K562 (cell line): ENCODE data around the gene SSBP1. TPM values are rescaled to one million over a fixed set of nuclear protein-coding genes. Genes with fewer than 3 reads are reported as not detected.
A peak's percentile ranks its signal among the peaks of the same experiment; 100 is the strongest.

ENCODE experiments used
- ATF7 ChIP-seq: fragments of 450-650 bp; IDR thresholded peaks from 2 replicates; pipeline ENCODE4 v1.7.1; 2014; ENCODE audit warnings: mild to moderate bottlenecking, moderate library complexity
- CBFA2T2 ChIP-seq: fragments of 450-650 bp; conservative IDR thresholded peaks from 2 replicates; pipeline ENCODE4 v1.6.1; 2017; ENCODE audit warnings: mild to moderate bottlenecking
- GABPB1 ChIP-seq: sonication (generic); formaldehyde crosslinking; IDR thresholded peaks from 2 replicates; pipeline ENCODE4 v1.8.0; 2022; ENCODE audit warnings: mild to moderate bottlenecking, missing genetic modification reagents
- RB1 ChIP-seq: fragments of 450-650 bp; IDR thresholded peaks from 2 replicates; pipeline ENCODE4 v1.6.1; 2017; ENCODE audit warnings: low read depth, mild to moderate bottlenecking
- ZFP36 ChIP-seq: fragments of 150-350 bp; IDR thresholded peaks from 2 replicates; pipeline ENCODE4 v1.6.1; 2018; ENCODE audit warnings: low read length, low read depth; ENCODE audit not compliant: partially characterized antibody
- polyA plus RNA-seq, 8 experiments: library from polyadenylated mRNA; depleted of rRNA in 4 of 8; stranded (reverse) in 5 of 8; unstranded in 3 of 8; fragments of >200 nt; fragmentation: Nextera tagmentation in 2 of 8; fragmentation: Illumina TruSeq in 1 of 8; extraction: Ambion mirVana in 2 of 8; extraction: Trizol in 1 of 8; gene quantifications; 2 replicates each; pipeline versions ENCODE4 v1.2.1 to v1.2.3, GENCODE V29; 2011 to 2014; ENCODE audit warnings: inconsistent platforms in 1 of 8, missing spikeins in 1 of 8
- total RNA-seq, 7 experiments: library from RNA; depleted of rRNA in 6 of 7; stranded (reverse); fragments of >200 nt in 6 of 7; fragmentation: Illumina TruSeq in 2 of 7; extraction: Trizol in 2 of 7; gene quantifications; 2 replicates each; pipeline versions ENCODE4 v1.2.1 to v1.2.3, GENCODE V29; 2011 to 2021; ENCODE audit warnings: low replicate concordance in 1 of 7
- TF ChIP-seq, protein P1 (sequence below): fragments of 450-650 bp; IDR thresholded peaks from 2 replicates; pipeline ENCODE4 v1.6.1; 2018; ENCODE audit not compliant: partially characterized antibody
- TF ChIP-seq, protein P2 (sequence below), 2 experiments: IDR thresholded peaks; 2 replicates each; pipeline ENCODE4 v1.6.1; 2012; ENCODE audit warnings: improper control_type of control experiment in 2 of 2, low read depth in 2 of 2, low read length in 2 of 2, borderline replicate concordance in 1 of 2

The SSBP1 gene
- total and polyA plus RNA-seq, 9 of the 15 experiments (the other 6 are each of a cell fraction or from before 2014, with no cell fraction given) = 404 to 1,996 (median 835) TPM

DNA sequence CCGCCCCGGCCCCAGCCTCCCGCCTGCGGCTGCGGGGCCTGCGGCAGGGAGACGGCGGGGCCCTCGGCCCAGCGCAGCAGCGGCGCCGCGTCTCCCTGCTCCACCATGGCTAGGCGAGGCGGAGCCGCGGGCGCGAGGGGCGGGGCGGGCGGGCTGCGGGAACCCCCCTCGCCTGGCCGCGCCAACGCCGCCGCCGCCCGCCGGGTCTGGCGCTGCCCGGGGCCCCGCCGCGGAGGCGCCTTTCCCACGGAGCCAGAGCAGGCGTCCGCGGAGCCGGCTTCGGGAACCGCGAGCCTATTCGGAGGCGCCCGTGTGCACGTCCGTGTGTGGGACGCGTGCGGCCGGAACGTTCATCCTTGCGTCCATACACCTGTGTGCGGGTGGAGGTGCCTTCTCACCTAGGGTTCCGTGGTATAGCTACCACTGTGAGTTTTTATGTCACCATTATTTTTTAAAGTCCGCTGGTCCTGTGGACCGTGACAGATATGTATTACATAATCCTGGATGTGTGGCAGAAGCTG lies 36.1 kb upstream of the SSBP1 start, which contains the start of gene DENND11 (continued):
- TF ChIP-seq, protein P1, sequence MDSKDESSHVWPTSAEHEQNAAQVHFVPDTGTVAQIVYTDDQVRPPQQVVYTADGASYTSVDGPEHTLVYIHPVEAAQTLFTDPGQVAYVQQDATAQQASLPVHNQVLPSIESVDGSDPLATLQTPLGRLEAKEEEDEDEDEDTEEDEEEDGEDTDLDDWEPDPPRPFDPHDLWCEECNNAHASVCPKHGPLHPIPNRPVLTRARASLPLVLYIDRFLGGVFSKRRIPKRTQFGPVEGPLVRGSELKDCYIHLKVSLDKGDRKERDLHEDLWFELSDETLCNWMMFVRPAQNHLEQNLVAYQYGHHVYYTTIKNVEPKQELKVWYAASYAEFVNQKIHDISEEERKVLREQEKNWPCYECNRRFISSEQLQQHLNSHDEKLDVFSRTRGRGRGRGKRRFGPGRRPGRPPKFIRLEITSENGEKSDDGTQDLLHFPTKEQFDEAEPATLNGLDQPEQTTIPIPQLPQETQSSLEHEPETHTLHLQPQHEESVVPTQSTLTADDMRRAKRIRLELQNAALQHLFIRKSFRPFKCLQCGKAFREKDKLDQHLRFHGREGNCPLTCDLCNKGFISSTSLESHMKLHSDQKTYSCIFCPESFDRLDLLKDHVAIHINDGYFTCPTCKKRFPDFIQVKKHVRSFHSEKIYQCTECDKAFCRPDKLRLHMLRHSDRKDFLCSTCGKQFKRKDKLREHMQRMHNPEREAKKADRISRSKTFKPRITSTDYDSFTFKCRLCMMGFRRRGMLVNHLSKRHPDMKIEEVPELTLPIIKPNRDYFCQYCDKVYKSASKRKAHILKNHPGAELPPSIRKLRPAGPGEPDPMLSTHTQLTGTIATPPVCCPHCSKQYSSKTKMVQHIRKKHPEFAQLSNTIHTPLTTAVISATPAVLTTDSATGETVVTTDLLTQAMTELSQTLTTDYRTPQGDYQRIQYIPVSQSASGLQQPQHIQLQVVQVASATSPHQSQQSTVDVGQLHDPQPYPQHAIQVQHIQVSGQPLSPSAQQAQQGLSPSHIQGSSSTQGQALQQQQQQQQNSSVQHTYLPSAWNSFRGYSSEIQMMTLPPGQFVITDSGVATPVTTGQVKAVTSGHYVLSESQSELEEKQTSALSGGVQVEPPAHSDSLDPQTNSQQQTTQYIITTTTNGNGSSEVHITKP = no peak
- TF ChIP-seq ZFP36 = no peak
- no peak for TF ChIP-seq ATF7
- TF ChIP-seq, protein P2, sequence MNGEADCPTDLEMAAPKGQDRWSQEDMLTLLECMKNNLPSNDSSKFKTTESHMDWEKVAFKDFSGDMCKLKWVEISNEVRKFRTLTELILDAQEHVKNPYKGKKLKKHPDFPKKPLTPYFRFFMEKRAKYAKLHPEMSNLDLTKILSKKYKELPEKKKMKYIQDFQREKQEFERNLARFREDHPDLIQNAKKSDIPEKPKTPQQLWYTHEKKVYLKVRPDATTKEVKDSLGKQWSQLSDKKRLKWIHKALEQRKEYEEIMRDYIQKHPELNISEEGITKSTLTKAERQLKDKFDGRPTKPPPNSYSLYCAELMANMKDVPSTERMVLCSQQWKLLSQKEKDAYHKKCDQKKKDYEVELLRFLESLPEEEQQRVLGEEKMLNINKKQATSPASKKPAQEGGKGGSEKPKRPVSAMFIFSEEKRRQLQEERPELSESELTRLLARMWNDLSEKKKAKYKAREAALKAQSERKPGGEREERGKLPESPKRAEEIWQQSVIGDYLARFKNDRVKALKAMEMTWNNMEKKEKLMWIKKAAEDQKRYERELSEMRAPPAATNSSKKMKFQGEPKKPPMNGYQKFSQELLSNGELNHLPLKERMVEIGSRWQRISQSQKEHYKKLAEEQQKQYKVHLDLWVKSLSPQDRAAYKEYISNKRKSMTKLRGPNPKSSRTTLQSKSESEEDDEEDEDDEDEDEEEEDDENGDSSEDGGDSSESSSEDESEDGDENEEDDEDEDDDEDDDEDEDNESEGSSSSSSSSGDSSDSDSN (IDR thresholded peaks at IDR 0.05; ENCODE audit: borderline replicate concordance in 1 of 2, low read depth in 2 of 2, low read length in 2 of 2) = peak in 1 of 2 experiments; percentile 47; a peak in 1 of 4 replicates
- TF ChIP-seq GABPB1 (CRISPR knock-in tag) = no peak
- no peak for TF ChIP-seq CBFA2T2
- peak; percentile 51; the same call in 1 of the 2 replicates for TF ChIP-seq RB1
